ENCODE measurements around the gene GABBR2.

- TF ChIP-seq CTCF (conservative IDR thresholded peaks at IDR 0.05; ENCODE audit: low read depth, low read length), result no peak
- no peak for TF ChIP-seq EZH2 (IDR thresholded peaks at IDR 0.05; ENCODE audit: borderline replicate concordance, low read depth, low read length, poor library complexity, severe bottlenecking)
Observed at GRCh38 chr9:98611319-98611718, 97.4 kb downstream of the GABBR2 start.

Data from A673 (cell line).